Body of pancreas (tissue), 4 donors: ENCODE data around the gene NCAN. TPM values are rescaled to one million over a fixed set of nuclear protein-coding genes. Genes with fewer than 3 reads are reported as not detected.

Experiments
- ATAC-seq: fragments of 150-250 bp; one replicate; pipeline ENCODE4 v1.9.1; 2016
- DNase-seq, 4 donors: peaks; one replicate each; pipeline ENCODE4 v3.0.0-alpha.2; 2019
- H3K27ac ChIP-seq, 4 donors: fragments of 200-600 bp; sonication (generic); 1 replicate in 3 of 4; 2 replicates in 1 of 4; pipeline versions ENCODE4 v1.5.1 to v1.6.1; 2016 to 2019; ENCODE audit warnings: mild to moderate bottlenecking in 1 of 4, mixed read lengths in 1 of 4, moderate library complexity in 1 of 4
- H3K27me3 ChIP-seq, 2 donors: fragments of 200-600 bp; sonication (generic); one replicate each; pipeline ENCODE4 v1.6.0; 2016; ENCODE audit warnings: mild to moderate bottlenecking in 1 of 2
- H3K36me3 ChIP-seq, 2 donors: fragments of 200-600 bp; sonication (generic); replicated peaks in 1 of 2; 2 replicates each; pipeline ENCODE4 v1.5.1; 2016; ENCODE audit warnings: low read depth in 2 of 2; ENCODE audit not compliant: insufficient read depth in 1 of 2
- H3K4me1 ChIP-seq: fragments of 200-600 bp; sonication (generic); one replicate; pipeline ENCODE4 v1.6.0; 2016
- H3K4me3 ChIP-seq, 2 donors: fragments of 200-600 bp; sonication (generic); 1 replicate in 1 of 2; 2 replicates in 1 of 2; pipeline ENCODE4 v1.5.1; 2016 to 2019
- H3K9me3 ChIP-seq, 3 donors: fragments of 200-600 bp; sonication (generic); 1 replicate in 2 of 3; 2 replicates in 1 of 3; pipeline ENCODE4 v1.5.1; 2016
- CTCF ChIP-seq, 7 experiments: fragments of 450-650 bp in 4 of 7; fragments of 200-600 bp in 3 of 7; sonication (generic) in 3 of 7; IDR thresholded peaks; one replicate each; pipeline ENCODE4 v1.5.1; 2016 to 2019; ENCODE audit warnings: antibody characterized with exemption in 7 of 7
- POLR2A ChIP-seq, 3 donors: fragments of 450-650 bp; IDR thresholded peaks; one replicate each; pipeline ENCODE4 v1.6.1; 2016; ENCODE audit warnings: antibody characterized with exemption in 3 of 3, mild to moderate bottlenecking in 2 of 3
- WGBS, 2 donors: methylation state at CpG; one replicate each; pipeline ENCODE4 v1.1.5; 2017; 5-methylcytosine and 5-hydroxymethylcytosine counted together
- intact Hi-C: fragments of 100-400 bp; cut with DNase I; formaldehyde crosslinking; loops from one replicate; pipeline ENCODE4 v1.15.1; 2023
- total RNA-seq, 2 donors: library from RNA; depleted of rRNA; stranded (reverse); fragments of >200 nt; gene quantifications; one replicate each; pipeline ENCODE4 v1.1.0, GENCODE V29; 2016

Gene NCAN
- total RNA-seq, 2 donors from 2014 or later: not detected

- intact Hi-C loops: no loop called here
- H3K27me3 ChIP-seq: no peaks in the 10 kb centered on the region
- H3K4me3 ChIP-seq: no peak overlapping the region
- ATAC-seq: no peak
- no peak overlapping the region for H3K27ac ChIP-seq
- TF ChIP-seq CTCF (IDR thresholded peaks at IDR 0.05) (no peak), POLR2A (IDR thresholded peaks at IDR 0.05) (no peak)
- peaks cover 13 to 34% of the 10 kb centered on the region in 2 donors for H3K36me3 ChIP-seq
- no peaks in the 10 kb centered on the region for H3K9me3 ChIP-seq
- no peaks in the 10 kb centered on the region for H3K4me1 ChIP-seq
- no peak for DNase-seq
- WGBS, 2 donors: 91 to 94% methylated on average over 6 to 16 of the region's 16 CpGs
Measured at GRCh38 chr19:19280561-19280960, 68.8 kb downstream of the NCAN start.

GRCh38 chr19:19285686-19286085 lies 73.9 kb downstream of the NCAN start:
- 94 to 100% methylated on average over 5 to 10 of the region's 10 CpGs for WGBS, 2 donors
- H3K36me3 ChIP-seq: peaks cover 0 to 14% of the 10 kb centered on the region in 2 donors
- no peak overlapping the region for H3K4me3 ChIP-seq
- H3K4me1 ChIP-seq: no peaks in the 10 kb centered on the region
- DNase-seq: no peak
- ATAC-seq: no peak
- no peaks in the 10 kb centered on the region for H3K9me3 ChIP-seq
- no peak overlapping the region for H3K27ac ChIP-seq
- H3K27me3 ChIP-seq: no peaks in the 10 kb centered on the region
- intact Hi-C loops: no loop called here
- no peak for TF ChIP-seq POLR2A (IDR thresholded peaks at IDR 0.05)
- no peak for TF ChIP-seq CTCF (IDR thresholded peaks at IDR 0.05)

- no peaks in the 10 kb centered on the region for H3K4me1 ChIP-seq
- no peaks in the 10 kb centered on the region for H3K27me3 ChIP-seq
- peaks cover 7 to 9% of the 10 kb centered on the region in 2 donors for H3K36me3 ChIP-seq
- no peak for DNase-seq
- no peak overlapping the region for H3K27ac ChIP-seq
- no peak for ATAC-seq
- H3K4me3 ChIP-seq: no peak overlapping the region
- 93 to 98% methylated on average over 5 of the region's 5 CpGs for WGBS, 2 donors
- intact Hi-C loops: no loop called here
- peaks cover 0 to 7% (median 0%) of the 10 kb centered on the region in 3 donors for H3K9me3 ChIP-seq
- TF ChIP-seq POLR2A (IDR thresholded peaks at IDR 0.05): no peak
- TF ChIP-seq CTCF (IDR thresholded peaks at IDR 0.05): no peak
Measured at GRCh38 chr19:19292607-19293006, 80.8 kb downstream of the NCAN start.

GRCh38 chr19:19294914-19295313 lies 83.2 kb downstream of the NCAN start:
- DNase-seq (no peak), ATAC-seq (no peak)
- Histone ChIP-seq H3K4me3 (no peak overlapping the region), H3K36me3 (peaks cover 7% of the 10 kb centered on the region in 2 donors), H3K4me1 (no peaks in the 10 kb centered on the region), H3K27me3 (no peaks in the 10 kb centered on the region), H3K27ac (no peak overlapping the region), H3K9me3 (peaks cover 0 to 7% (median 0%) of the 10 kb centered on the region in 3 donors)
- intact Hi-C loops: no loop called here
- 82 to 88% methylated on average over 4 of the region's 4 CpGs for WGBS, 2 donors
- TF ChIP-seq CTCF (IDR thresholded peaks at IDR 0.05): no peak
- no peak for TF ChIP-seq POLR2A (IDR thresholded peaks at IDR 0.05)

- TF ChIP-seq POLR2A (IDR thresholded peaks at IDR 0.05): no peak
- TF ChIP-seq CTCF (IDR thresholded peaks at IDR 0.05): no peak
- 86 to 91% methylated on average over 12 to 18 of the region's 19 CpGs for WGBS, 2 donors
- Histone ChIP-seq H3K36me3 (peaks cover 7 to 15% of the 10 kb centered on the region in 2 donors), H3K9me3 (peaks cover 0 to 7% (median 0%) of the 10 kb centered on the region in 3 donors), H3K4me1 (no peaks in the 10 kb centered on the region), H3K27ac (no peak overlapping the region), H3K27me3 (no peaks in the 10 kb centered on the region), H3K4me3 (no peak overlapping the region)
- no peak for ATAC-seq
- DNase-seq: no peak
- intact Hi-C loops: no loop called here
Measured at GRCh38 chr19:19296953-19297689, 85.4 kb downstream of the NCAN start.
